Upper lobe of left lung (tissue), 6 donors: ENCODE data around the gene ARMC12. TPM values are rescaled to one million over a fixed set of nuclear protein-coding genes. Genes with fewer than 3 reads are reported as not detected.

ENCODE experiments used
- ATAC-seq, 2 donors: fragments of 200-7000 bp; cut with Tn5 transposase; one replicate each; pipeline ENCODE4 v1.9.1; 2022; ENCODE audit warnings: mild to moderate bottlenecking in 2 of 2, moderate library complexity in 2 of 2; ENCODE audit not compliant: low FRiP score in 2 of 2
- DNase-seq, 2 donors: peaks; one replicate each; pipeline ENCODE4 v3.0.0-alpha.2; 2019 to 2020
- H3K27ac ChIP-seq, 4 donors: fragments of 200-600 bp; sonication (generic); one replicate each; pipeline ENCODE4 v1.5.1; 2016 to 2019
- H3K27me3 ChIP-seq, 4 donors: fragments of 200-600 bp; sonication (generic); one replicate each; pipeline ENCODE4 v1.5.1; 2017 to 2019
- H3K36me3 ChIP-seq, 4 donors: fragments of 200-600 bp; sonication (generic); one replicate each; pipeline ENCODE4 v1.5.1; 2016 to 2019
- H3K4me1 ChIP-seq, 4 donors: fragments of 200-600 bp; sonication (generic); one replicate each; pipeline ENCODE4 v1.5.1; 2018 to 2019
- H3K4me3 ChIP-seq, 4 donors: fragments of 200-600 bp; sonication (generic); one replicate each; pipeline ENCODE4 v1.5.1; 2017 to 2019; ENCODE audit warnings: mild to moderate bottlenecking in 2 of 4, moderate library complexity in 1 of 4
- H3K9me3 ChIP-seq, 4 donors: fragments of 200-600 bp; sonication (generic); one replicate each; pipeline ENCODE4 v1.5.1; 2018 to 2019
- CTCF ChIP-seq, 6 experiments: fragments of 450-650 bp in 4 of 6; fragments of 200-600 bp in 2 of 6; sonication (generic) in 2 of 6; IDR thresholded peaks; one replicate each; pipeline ENCODE4 v1.5.1; 2016 to 2019; ENCODE audit warnings: antibody characterized with exemption in 6 of 6
- EP300 ChIP-seq, 4 donors: sonication (generic); formaldehyde crosslinking; IDR thresholded peaks; one replicate each; pipeline ENCODE4 v1.5.1; 2017; ENCODE audit warnings: antibody characterized with exemption in 4 of 4, control low read depth in 2 of 4
- POLR2A ChIP-seq, 4 donors: fragments of 450-650 bp; IDR thresholded peaks; one replicate each; pipeline ENCODE4 v1.5.1; 2016 to 2017; ENCODE audit warnings: antibody characterized with exemption in 4 of 4, mild to moderate bottlenecking in 2 of 4
- POLR2AphosphoS5 ChIP-seq, 2 donors: sonication (generic); formaldehyde crosslinking; IDR thresholded peaks; one replicate each; pipeline ENCODE4 v1.5.1; 2017; ENCODE audit warnings: antibody characterized with exemption in 2 of 2
- WGBS, 2 donors: methylation state at CpG; one replicate each; pipeline ENCODE4 v1.1.5; 2017 to 2018; 5-methylcytosine and 5-hydroxymethylcytosine counted together
- total RNA-seq, 6 donors: library from RNA; depleted of rRNA in 4 of 6; stranded (reverse); fragments of >200 nt in 4 of 6; gene quantifications; one replicate each; pipeline versions ENCODE4 v1.1.0 to v1.2.1, GENCODE V29; 2016 to 2021
- donor health status: DM: no; HTN: no; CAD: no; lungs with moderate emphysema.
- donor health status: DM: no; HTN: yes; CAD: no; lungs with severe emphysema.

ARMC12 gene
- total RNA-seq, 6 donors from 2014 or later: 0.46 to 6.3 (median 0.74) TPM; not detected in 1

DNA sequence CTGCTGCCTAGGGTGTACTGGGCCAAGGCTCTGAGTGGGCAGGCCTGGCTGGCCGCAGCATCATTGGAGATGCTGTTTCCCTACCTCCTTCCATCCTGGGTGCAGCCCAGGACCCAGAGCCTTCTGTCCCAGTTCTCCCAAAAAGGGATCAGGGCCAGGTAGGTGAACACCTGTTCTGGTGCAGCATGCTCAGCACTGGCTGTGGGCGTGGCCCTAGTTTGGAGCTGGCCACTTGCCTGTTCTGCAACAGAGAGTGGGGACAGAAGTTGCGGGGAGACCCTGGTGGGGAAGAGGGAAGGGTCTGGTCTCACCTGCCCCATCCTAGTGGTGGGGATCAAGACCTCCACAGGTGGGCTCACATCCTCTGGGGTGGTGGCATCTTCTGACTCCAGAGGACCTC lies 1.4 kb upstream of the ARMC12 start:
- Histone ChIP-seq H3K4me1 (peaks cover 45 to 59% (median 55%) of the 10 kb centered on the region in 4 donors), H3K27me3 (no peaks in the 10 kb centered on the region), H3K9me3 (no peaks in the 10 kb centered on the region), H3K27ac (peak overlapping the region in 2 of 4 donors; percentile 62 to 100), H3K4me3 (no peak overlapping the region), H3K36me3 (no peaks in the 10 kb centered on the region)
- no peak for TF ChIP-seq POLR2A (IDR thresholded peaks at IDR 0.05)
- no peak for TF ChIP-seq POLR2AphosphoS5 (IDR thresholded peaks at IDR 0.05)
- no peak for TF ChIP-seq EP300 (IDR thresholded peaks at IDR 0.05)
- TF ChIP-seq CTCF (IDR thresholded peaks at IDR 0.05): no peak
- ATAC-seq (no peak), DNase-seq (peak in 1 of 2 donors; percentile 43)
- WGBS, 2 donors: 96 to 100% methylated on average over 2 to 3 of the region's 3 CpGs

DNA sequence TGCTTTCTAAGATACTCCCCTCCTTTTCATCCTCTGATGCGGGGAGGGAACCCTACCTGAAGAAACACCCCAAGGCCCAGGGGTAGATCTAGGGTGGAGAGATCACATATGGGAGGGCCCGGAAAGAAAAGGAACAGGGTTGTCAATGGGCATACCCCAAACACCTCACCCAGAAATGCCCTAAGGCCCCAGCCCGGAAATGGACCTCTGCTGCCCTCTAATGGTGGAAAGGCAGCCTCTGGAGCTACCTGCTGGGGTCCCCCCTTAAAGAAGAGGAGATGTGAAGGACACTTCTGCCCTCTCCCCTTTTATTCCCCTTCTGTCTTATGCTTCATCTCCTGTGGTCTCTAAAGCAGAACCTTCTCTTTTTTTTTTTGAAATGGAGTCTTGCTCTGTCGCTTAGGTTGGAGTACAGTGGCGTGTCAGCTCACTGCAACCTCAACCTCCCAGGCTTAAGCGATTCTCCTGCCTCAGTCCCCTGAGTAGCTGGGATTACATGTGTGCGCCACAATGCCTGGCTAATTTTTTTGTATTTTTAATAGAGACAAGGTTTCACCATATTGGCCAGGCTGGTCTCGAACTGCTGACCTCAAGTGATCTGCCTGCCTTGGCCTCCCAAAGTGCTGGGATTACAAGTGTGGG lies 458 bp upstream of the ARMC12 start:
- ATAC-seq (peak in 1 of 2 donors; percentile 53), DNase-seq (peak in 1 of 2 donors; percentile 82)
- H3K36me3 ChIP-seq: no peaks in the 10 kb centered on the region
- 58 to 67% methylated on average over 8 of the region's 8 CpGs for WGBS, 2 donors
- peak overlapping the region in 2 of 4 donors; percentile 62 to 100 for H3K27ac ChIP-seq
- H3K4me1 ChIP-seq: peaks cover 38 to 50% (median 46%) of the 10 kb centered on the region in 4 donors
- no peak overlapping the region for H3K4me3 ChIP-seq
- no peaks in the 10 kb centered on the region for H3K9me3 ChIP-seq
- peak; percentile 70 to 89 (median 82) for TF ChIP-seq CTCF (IDR thresholded peaks at IDR 0.05)
- TF ChIP-seq POLR2A (IDR thresholded peaks at IDR 0.05): no peak
- TF ChIP-seq POLR2AphosphoS5 (IDR thresholded peaks at IDR 0.05): no peak
- TF ChIP-seq EP300 (IDR thresholded peaks at IDR 0.05): no peak
- H3K27me3 ChIP-seq: no peaks in the 10 kb centered on the region

GRCh38 chr6:35737413-35738211 lies 780 bp downstream of the ARMC12 start:
- Histone ChIP-seq H3K4me3 (no peak overlapping the region), H3K4me1 (peaks cover 36 to 41% (median 38%) of the 10 kb centered on the region in 4 donors), H3K27ac (peak overlapping the region in 1 of 4 donors; percentile 21), H3K36me3 (no peaks in the 10 kb centered on the region), H3K27me3 (no peaks in the 10 kb centered on the region), H3K9me3 (no peaks in the 10 kb centered on the region)
- 56 to 59% methylated on average over 15 to 16 of the region's 16 CpGs for WGBS, 2 donors
- peak; percentile 73 to 95 (median 93) for TF ChIP-seq CTCF (IDR thresholded peaks at IDR 0.05)
- no peak for TF ChIP-seq POLR2A (IDR thresholded peaks at IDR 0.05)
- ATAC-seq (peak; percentile 92), DNase-seq (peak in 1 of 2 donors; percentile 76)

DNA sequence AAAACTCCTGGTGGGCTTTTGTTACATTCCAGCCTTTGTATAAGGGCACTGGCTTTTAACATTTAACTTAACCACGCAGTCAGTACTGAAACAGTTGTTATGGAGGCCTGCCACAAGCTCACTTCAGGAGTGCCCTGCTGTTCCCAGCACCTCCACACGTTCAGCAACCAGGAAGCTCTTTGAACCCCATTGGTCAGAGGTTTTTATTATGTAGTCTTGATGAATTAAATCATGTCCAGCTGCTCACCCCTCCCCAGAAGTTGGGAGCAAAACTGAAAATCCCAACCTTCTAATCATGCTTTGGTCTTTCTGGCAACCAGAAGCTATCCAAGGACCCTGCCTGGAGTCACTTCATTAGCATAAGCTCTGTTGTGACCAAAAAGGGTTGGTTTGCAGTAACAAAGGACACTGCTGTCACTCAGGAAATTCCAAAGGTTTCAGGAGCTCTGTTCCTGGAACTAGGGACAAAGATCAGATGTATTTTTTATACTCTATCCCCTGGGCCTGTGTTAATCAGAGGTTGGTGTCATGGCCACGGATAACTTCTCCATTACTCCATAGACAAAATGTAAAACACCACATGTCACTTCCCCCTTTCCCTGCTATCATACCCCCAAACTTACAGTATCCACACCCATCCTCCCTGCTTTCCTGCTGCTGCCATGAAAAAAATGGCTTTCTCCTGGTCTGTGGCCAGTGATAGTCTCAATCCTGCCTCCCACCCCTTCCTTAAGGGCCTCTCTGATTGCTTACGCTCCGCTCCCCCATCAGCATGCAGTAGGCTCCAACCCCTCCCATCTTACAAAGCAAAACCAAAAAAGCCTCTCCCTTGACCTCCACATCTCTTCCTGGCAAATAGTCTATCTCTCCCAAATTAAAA lies 3.1 kb downstream of the ARMC12 start:
- WGBS, 2 donors: 71 to 73% methylated on average over 5 of the region's 5 CpGs
- Histone ChIP-seq H3K27me3 (no peaks in the 10 kb centered on the region), H3K36me3 (no peaks in the 10 kb centered on the region), H3K9me3 (no peaks in the 10 kb centered on the region), H3K4me3 (no peak overlapping the region), H3K4me1 (peaks cover 20 to 23% (median 21%) of the 10 kb centered on the region in 4 donors), H3K27ac (peak overlapping the region in 1 of 4 donors; percentile 12)
- TF ChIP-seq CTCF (IDR thresholded peaks at IDR 0.05) (no peak), POLR2A (IDR thresholded peaks at IDR 0.05) (no peak), POLR2AphosphoS5 (IDR thresholded peaks at IDR 0.05) (no peak), EP300 (IDR thresholded peaks at IDR 0.05) (no peak)
- DNase-seq (no peak), ATAC-seq (no peak)
